Loucy (cell line): ENCODE results near the gene TRPM3.

Source experiments
- H2AFZ ChIP-seq: fragments of 200-600 bp; sonication (generic); 2 replicates; pipeline ENCODE4 v1.6.0; 2016; ENCODE audit warnings: antibody characterized with exemption, mild to moderate bottlenecking, low read length, moderate library complexity
- H3F3A ChIP-seq: fragments of 200-600 bp; 2 replicates; pipeline ENCODE4 v1.6.0; 2016; ENCODE audit warnings: antibody characterized with exemption, low read depth, mild to moderate bottlenecking
- H3K27me3 ChIP-seq: fragments of 200-600 bp; sonication (generic); 2 replicates; pipeline ENCODE4 v1.6.1; 2014; ENCODE audit warnings: low read length, mild to moderate bottlenecking; ENCODE audit not compliant: insufficient read depth, poor library complexity, severe bottlenecking
- H3K36me3 ChIP-seq: fragments of 200-600 bp; sonication (generic); 2 replicates; pipeline ENCODE4 v1.6.1; 2016; ENCODE audit warnings: low read length; ENCODE audit not compliant: insufficient read depth
- H3K4me1 ChIP-seq: fragments of 200-600 bp; sonication (generic); 2 replicates; pipeline ENCODE4 v1.5.1; 2014; ENCODE audit warnings: low read length, mild to moderate bottlenecking; ENCODE audit not compliant: insufficient read depth, poor library complexity, severe bottlenecking
- H3K4me2 ChIP-seq: fragments of 200-600 bp; sonication (generic); 2 replicates; pipeline ENCODE4 v1.6.0; 2014; ENCODE audit warnings: antibody characterized with exemption, low read length, low read depth, mild to moderate bottlenecking; ENCODE audit not compliant: poor library complexity, severe bottlenecking
- H3K4me3 ChIP-seq: fragments of 200-600 bp; sonication (generic); 2 replicates; pipeline ENCODE4 v1.5.1; 2014; ENCODE audit warnings: low read length, mild to moderate bottlenecking, mixed read lengths; ENCODE audit not compliant: poor library complexity, severe bottlenecking
- H3K79me2 ChIP-seq: fragments of 200-600 bp; sonication (generic); 2 replicates; pipeline ENCODE4 v1.6.1; 2014; ENCODE audit warnings: low read length; ENCODE audit not compliant: insufficient read depth
- H3K9ac ChIP-seq: fragments of 200-600 bp; sonication (generic); 2 replicates; pipeline ENCODE4 v1.6.0; 2014; ENCODE audit warnings: mild to moderate bottlenecking, low read depth, low read length, moderate library complexity; ENCODE audit not compliant: poor library complexity, severe bottlenecking
- H3K9me2 ChIP-seq: fragments of 200-600 bp; sonication (generic); replicated peaks from 2 replicates; pipeline ENCODE4 v1.6.1; 2016; ENCODE audit warnings: low read depth, low read length, mixed read lengths
- H3K9me3 ChIP-seq: fragments of 200-600 bp; sonication (generic); 2 replicates; pipeline ENCODE4 v1.6.1; 2014; ENCODE audit warnings: mild to moderate bottlenecking, antibody characterized with exemption, low read length, low read depth; ENCODE audit not compliant: insufficient read depth
- H4K20me1 ChIP-seq: fragments of 200-600 bp; sonication (generic); 2 replicates; pipeline ENCODE4 v1.6.0; 2014; ENCODE audit warnings: antibody characterized with exemption, low read length, mild to moderate bottlenecking; ENCODE audit not compliant: insufficient read depth, poor library complexity, severe bottlenecking
- EZH2phosphoT487 ChIP-seq: fragments of 200-600 bp; IDR thresholded peaks from 2 replicates; pipeline ENCODE4 v1.6.1; 2018; ENCODE audit warnings: antibody characterized with exemption, mild to moderate bottlenecking, moderate library complexity, borderline replicate concordance
- TF ChIP-seq, protein P1 (sequence below): fragments of 200-600 bp; sonication (generic); conservative IDR thresholded peaks from 2 replicates; pipeline ENCODE4 v1.5.1; 2014; ENCODE audit warnings: mild to moderate bottlenecking, antibody characterized with exemption, low read length

TRPM3 gene

DNA sequence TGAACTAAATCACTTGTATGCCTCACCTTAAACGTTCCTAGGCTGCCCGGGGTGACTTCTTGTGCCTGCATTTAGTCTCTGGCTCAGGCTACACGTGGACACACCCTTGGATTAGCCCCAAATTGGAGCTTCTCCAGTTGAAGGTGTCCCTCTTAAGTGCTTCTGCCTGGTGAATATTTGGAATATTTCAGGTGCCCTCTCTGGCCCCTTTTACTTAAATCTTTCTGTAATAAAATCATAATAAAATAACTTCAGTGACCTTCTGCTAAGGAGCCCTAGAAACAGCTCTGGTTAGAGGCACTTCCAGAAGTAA lies 632.7 kb downstream of the TRPM3 start:
- TF ChIP-seq, protein P1, sequence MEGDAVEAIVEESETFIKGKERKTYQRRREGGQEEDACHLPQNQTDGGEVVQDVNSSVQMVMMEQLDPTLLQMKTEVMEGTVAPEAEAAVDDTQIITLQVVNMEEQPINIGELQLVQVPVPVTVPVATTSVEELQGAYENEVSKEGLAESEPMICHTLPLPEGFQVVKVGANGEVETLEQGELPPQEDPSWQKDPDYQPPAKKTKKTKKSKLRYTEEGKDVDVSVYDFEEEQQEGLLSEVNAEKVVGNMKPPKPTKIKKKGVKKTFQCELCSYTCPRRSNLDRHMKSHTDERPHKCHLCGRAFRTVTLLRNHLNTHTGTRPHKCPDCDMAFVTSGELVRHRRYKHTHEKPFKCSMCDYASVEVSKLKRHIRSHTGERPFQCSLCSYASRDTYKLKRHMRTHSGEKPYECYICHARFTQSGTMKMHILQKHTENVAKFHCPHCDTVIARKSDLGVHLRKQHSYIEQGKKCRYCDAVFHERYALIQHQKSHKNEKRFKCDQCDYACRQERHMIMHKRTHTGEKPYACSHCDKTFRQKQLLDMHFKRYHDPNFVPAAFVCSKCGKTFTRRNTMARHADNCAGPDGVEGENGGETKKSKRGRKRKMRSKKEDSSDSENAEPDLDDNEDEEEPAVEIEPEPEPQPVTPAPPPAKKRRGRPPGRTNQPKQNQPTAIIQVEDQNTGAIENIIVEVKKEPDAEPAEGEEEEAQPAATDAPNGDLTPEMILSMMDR: no peak
- TF ChIP-seq EZH2phosphoT487: no peak
- Histone ChIP-seq H3K4me1 (no peaks in the 10 kb centered on the region), H3K79me2 (no peaks in the 10 kb centered on the region), H4K20me1 (no peaks in the 10 kb centered on the region), H3K9ac (no peak overlapping the region), H3K9me3 (no peaks in the 10 kb centered on the region), H3K27me3 (no peaks in the 10 kb centered on the region), H3K4me3 (no peak overlapping the region), H3F3A (no peaks in the 10 kb centered on the region), H3K36me3 (no peaks in the 10 kb centered on the region), H3K9me2 (no peaks in the 10 kb centered on the region), H2AFZ (no peak overlapping the region), H3K4me2 (no peak overlapping the region)

DNA sequence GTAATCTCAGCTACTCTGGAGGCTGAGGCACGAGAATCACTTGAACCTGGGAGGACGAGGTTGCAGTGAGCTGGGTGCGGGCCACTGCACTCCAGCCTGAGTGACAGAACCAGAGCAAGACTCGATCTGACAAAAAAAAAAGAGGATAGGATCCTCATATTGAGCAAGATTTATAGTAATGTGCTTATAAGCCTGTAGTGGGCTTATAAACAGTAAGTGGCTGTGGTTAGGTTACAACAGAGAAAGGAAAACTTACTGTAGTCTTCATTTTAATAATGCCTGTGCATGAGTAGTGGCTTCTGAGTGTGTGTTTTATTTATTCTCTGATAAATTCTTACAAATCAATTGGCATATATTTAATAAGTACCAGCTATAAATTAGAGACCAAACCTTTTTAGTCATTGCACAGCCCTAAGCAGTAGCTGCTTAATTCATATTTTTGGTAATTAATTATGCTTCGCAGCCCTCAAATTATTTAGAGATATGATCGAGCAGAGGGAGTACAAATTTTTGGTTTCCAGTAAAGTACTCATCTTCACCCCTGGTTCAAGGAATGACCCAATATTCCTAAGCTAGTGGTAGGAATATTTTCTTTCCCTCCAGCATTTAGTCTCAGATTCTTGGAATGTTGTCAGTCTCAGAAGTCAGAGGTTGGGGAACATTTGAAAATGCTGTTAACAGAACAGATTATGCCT lies 633.2 kb downstream of the TRPM3 start:
- TF ChIP-seq EZH2phosphoT487: no peak
- TF ChIP-seq, protein P1: no peak
- Histone ChIP-seq H4K20me1 (no peaks in the 10 kb centered on the region), H3K9ac (no peak overlapping the region), H3K4me3 (no peak overlapping the region), H3K27me3 (no peaks in the 10 kb centered on the region), H3K9me2 (no peaks in the 10 kb centered on the region), H3K36me3 (no peaks in the 10 kb centered on the region), H3K4me2 (no peak overlapping the region), H2AFZ (no peak overlapping the region), H3K9me3 (no peaks in the 10 kb centered on the region), H3K4me1 (no peaks in the 10 kb centered on the region), H3F3A (no peaks in the 10 kb centered on the region), H3K79me2 (no peaks in the 10 kb centered on the region)

DNA sequence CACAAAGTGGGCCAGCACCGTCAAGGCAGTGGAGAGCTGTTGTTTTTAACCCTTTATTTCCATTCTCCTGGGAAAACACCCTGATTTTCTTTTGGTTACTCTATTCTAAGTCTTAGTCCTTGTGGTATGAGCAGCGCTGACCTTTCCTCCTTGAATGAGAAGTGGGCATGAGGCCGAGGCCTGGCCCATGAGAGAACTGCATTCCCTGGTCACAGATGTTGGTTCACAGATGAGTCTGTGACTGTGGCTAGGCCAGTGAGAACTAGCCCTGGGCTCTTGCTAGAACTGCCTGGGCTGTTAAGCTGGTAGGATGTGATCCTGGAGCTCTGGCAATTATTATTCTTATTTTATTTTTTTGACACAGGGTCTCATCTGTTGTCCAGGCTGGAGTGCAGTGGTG lies 635.3 kb downstream of the TRPM3 start:
- no peaks in the 10 kb centered on the region for H3K27me3 ChIP-seq
- H3K36me3 ChIP-seq: no peaks in the 10 kb centered on the region
- no peak overlapping the region for H3K4me3 ChIP-seq
- no peaks in the 10 kb centered on the region for H3K9me2 ChIP-seq
- no peaks in the 10 kb centered on the region for H3K4me1 ChIP-seq
- no peaks in the 10 kb centered on the region for H3F3A ChIP-seq
- no peak overlapping the region for H2AFZ ChIP-seq
- H3K9ac ChIP-seq: no peak overlapping the region
- H4K20me1 ChIP-seq: no peaks in the 10 kb centered on the region
- TF ChIP-seq EZH2phosphoT487: no peak
- TF ChIP-seq, protein P1: no peak
- no peaks in the 10 kb centered on the region for H3K79me2 ChIP-seq
- H3K4me2 ChIP-seq: no peak overlapping the region
- no peaks in the 10 kb centered on the region for H3K9me3 ChIP-seq
